GM18508 (cell line): ENCODE measurements around the gene CEBPG.

Experiments
- ATAC-seq: cut with Tn5 transposase; IDR thresholded peaks from one replicate; pipeline ENCODE4 v1.9.1; 2021; ENCODE audit warnings: moderate number of reproducible peaks; ENCODE audit not compliant: insufficient read depth, unreplicated experiment

Gene CEBPG

DNA sequence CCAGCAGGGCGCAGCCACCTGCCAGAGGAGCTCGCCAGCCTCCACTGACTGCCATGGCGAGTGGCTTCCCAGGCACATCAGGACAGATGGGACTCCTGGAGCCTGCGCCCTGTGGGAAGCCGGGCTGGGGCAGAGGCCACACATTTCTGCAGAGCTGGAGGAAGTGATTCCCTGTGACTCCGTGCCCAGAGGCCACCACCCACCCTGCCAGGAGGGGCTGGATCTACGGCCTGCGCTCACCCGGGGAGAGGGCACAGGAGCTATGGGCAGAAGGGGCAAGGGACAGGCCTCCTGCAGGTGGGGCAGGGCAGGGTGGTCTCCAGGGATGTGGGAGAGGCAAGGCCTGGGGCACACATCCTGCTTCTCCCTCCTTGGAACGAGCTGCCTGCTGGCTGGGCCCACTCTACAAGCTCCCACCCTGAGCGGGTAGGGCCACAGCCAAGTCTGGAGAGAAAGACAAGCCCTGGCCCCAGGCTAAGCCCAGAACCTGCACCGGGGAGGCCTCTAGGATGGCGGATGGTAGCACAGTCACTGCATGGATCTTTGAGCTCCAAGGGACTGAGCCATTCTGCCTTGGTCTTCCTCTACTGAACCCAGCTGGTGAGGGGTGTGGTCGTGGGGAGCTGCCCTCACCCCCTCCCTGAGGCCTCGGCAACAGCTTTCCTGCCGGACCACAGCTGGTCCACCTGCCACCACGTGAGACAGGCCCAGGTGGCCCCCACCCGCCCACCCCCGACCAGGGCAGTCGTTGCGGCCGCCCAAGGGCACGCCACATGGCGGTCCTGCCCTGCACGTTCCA is 40.6 kb downstream of the CEBPG start:
- ATAC-seq = no peak

DNA sequence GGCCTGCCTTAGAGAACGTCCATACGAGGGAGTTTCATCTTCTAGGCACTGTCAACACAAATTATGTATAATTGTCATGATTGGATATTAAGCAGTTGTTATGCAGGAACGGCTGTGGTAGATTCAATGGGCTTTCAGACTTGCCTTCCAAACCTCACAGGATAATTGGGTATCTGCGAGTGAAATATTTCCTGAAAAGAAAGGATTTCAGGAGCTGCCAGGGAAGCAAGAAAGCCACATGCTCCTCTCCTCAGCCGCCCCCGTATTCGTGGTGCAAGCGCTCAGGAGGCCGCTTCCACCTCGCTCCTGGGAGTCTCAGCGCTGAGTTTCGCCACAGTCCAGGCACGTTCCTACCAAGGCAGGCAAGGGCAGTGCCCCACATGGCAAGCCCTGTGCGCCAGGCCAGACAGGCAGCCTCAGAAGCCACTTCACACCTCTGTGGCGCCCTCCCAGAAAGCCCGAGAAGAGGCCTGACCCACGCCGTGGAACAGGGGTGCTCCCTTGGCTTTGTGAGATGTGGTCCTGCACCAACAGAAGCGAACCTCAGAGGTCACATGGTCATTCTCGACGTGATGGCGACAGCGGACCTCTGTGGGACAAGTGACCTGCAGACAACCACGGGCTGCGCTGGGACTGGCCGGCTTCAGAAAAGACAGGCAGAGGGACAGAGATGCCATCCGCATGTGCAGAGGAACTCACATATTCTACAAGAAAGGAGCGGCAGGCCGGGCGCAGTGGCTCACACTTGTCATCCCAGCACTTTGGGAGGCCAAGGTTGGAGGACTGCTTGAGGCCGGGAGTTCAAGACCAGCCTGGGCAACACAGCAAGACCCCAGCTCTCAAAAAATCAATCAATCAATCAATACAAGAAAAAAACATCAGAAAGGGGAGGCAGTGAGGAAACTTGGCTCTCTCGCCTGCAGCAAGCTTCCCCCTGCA is 41.4 kb downstream of the CEBPG start:
- no peak for ATAC-seq

DNA sequence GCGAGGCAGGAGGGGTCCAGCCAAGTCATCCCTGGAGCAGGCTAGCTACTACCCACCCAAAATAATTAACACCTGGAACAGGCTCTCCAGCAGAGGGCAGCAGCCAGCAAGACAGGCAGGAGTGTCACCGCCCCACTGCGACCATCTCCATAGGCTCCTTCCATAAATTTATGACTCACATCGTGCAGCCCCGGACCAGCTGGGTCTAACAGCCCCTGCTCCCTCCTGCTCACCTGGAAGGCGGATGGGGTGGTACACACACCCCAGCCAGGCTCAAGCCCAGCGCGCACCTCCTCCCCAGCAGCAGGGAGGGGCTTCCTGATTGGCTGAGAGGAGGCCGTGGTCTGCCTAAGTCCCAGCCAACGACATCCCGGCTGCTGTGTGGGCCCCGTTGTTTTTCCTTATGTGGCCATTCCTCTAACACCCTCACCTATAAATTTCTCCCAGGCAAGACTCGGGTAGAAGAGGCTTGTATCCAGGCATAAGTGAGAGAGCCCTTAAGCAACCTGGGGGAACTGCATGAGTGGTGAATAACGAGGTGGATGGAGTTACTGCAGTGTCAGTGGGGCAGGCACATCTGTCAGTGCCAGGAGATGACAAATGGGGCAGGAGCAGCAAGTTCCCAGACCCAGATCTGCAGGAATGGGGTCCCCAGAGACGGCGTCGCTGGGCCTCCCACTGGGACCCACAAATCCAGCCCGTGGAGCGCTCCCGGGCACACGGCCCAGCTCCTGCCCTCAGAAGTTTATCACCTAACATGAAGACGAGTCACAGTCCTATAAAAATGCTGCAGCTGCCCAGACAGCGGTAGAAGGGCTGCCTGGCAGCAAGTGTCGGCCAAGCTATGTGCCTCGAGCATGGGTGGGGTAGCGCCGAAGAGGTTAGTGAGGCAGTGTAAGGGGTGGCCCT is 43.1 kb downstream of the CEBPG start:
- no peak for ATAC-seq

DNA sequence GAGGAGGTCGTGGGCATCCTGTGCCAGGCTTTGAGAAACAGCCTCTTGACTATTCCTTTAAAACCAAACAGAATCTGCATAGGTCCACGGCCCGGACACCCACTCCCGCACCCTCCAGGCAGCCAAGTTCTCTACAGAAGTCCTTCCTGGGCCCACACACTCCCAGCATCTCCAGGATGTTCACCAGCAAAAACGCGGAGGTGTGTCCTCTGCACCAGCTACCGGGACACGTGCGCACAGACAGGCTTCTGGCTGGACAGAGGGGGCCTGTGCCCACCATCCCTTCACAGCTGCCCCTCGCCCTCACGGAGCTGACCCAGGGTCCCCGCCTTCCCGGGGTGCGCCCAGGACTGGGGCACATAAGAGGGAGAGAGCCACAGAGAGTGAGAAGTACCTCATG is 44.2 kb downstream of the CEBPG start:
- no peak for ATAC-seq

DNA sequence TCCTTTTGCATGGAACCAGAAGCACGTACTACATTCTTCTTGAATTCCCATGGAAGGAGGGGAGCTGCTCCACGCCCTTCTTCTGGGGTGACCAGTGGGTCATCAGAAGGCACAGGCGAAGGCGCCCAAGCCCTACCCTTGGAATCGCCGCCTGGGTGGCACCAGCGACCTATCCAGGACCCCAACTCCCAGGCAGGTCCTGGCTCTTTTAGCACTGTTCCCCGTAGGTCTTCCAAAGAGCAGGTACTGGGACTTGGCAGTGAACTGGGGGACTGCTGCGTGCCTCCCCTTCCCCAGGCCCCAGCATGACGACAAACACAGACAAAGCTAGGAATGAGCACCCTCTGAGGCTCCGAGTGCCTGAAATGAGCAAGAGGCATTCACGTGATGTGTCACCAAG is 45.0 kb downstream of the CEBPG start:
- no peak for ATAC-seq

DNA sequence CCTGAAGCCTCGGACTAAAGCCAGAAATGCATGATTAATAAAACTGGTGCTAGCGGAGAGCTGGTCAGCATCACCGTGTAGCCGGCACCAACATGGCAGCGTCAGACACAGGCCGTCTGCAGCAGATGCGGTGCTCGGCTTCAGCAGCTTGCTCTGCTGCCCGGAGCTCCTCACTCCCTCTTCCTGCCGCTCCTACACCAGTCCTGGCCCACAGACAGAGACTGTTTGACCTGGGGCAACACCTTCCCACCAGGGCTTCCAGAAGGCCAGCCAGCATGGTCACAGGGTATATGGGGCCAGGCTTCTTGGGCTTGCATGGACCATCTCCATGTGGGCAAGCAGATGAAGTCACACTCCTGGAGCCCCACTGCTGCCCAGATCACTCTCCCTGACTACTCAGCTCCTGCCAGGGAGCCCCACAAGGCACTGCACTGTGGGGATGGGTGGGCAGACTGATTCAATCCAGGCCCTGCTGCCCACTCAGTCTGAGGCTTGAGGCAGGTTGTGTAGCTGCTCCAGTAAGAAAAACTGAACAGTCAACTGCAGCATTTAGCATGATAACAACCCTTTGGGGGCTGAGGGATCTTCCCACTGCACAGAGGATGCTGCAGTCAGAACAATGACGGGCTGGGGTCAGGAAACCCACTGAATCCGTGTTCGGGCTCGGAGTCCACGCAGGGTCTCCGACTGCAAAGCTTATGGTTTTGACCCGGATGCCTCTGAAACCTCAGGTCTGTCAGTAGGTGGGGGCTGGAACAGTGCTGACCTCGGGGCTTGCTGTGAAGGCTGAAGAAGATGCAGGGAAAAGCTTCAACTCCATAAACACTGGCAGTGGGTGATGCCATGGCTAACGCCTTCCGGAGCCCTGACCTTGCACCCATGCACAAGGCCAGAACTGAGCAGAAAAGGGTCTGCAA is 45.6 kb downstream of the CEBPG start:
- no peak for ATAC-seq

DNA sequence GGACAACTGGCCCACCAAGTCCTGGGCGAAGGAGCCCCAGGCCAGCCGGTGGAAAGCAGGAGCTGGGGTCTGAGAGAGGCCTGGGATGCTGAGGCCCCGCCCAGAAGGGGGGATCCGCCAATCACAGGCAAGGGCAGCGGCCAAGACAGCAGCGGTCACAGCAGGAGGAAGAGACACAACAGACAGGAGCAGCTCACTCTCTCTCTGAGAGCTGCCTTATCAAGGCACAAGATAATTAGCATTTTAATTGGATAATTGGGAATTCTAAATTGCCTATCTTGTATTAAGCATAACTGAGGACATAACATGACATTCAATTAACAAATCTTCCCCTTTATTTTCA is 46.2 kb downstream of the CEBPG start:
- ATAC-seq = no peak

DNA sequence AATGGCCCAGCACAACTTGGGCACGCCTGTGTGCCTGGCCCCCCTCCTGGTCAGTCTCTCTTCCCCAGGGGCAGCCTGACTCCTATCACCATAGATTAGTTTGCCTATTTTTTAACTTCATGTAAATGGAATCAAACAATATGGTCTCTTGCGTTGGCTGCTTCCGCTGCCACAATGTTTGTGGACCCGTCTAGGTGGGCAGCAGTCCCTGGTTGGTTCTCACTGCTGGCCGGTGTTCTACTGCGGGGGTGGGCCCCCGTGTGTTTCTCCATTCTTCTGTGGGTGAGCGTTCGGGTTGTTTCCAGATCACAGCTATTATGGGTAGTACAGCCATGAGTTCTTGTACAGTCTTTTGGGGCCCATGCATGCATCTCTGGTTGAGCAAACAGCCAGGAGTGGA is 47.3 kb downstream of the CEBPG start:
- no peak for ATAC-seq

DNA sequence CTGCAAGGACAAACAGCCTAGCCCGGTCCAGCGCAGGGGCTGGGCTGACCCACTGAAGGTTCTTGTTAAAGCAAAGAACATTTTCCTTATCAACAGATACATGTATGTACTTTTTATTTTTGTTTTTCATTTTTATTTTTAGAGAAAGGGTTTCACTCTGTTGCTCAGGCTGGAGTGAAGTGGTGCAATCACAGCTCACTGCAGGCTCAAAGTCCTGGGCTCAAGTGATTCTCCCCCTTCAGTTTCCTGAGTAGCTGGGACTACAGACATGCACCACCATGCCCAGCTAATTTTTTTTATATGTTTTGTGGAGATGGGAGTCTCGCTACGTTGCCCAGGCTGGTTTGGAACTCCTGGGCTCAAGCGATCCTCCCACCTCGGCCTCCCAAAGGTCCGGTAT is 47.9 kb downstream of the CEBPG start:
- no peak for ATAC-seq

DNA sequence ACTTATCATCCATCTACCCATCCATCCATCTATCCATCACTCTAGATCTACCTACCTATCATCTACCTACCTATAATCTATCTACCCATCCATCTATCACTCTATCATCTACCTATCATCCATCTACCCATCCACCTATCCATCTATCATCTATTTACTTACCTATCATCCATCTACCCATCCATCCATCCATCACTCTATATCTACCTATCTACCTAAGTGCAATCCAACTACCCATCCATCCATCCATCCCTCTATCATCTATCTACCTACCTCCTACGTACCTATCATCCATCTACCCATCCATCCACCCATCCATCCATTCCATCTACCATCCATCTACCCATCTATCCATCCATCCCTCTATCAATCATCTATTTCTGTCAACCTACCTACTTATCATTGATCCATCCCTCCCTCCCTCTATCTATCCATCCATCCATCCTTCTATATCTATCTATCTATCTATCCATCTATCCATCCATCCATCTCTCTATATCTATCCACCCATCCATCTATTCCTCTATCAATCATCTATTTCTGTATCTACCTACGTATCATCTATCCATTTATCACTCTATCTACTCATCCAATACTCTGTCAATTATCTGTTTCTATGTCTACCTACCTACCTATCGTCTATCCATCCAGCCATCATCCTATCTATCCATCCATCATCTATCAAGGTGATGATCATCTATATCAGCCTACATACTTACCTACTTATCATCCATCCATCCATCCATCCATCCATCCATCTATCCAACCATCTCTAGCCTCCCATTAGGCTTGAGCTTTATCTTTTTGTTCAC is 49.1 kb downstream of the CEBPG start:
- ATAC-seq = no peak

DNA sequence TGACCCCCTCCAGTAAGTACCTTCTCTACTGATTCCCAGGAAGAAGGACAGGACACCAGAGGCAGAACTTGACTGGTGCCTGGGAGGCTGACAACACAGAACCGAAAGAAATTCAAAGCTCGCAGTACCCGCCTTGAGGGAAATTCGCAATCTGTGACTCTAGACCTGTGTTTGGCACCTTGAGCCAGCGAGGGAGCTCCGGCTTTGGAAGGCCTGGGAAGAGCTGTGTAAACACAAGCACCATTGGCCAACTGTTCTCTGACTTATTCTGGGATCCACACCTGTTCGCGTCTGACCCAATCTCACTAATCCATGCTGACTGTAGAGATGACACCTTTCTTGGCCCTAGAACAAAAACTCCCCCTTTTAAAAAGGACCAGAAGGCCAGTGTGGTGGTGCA is 50.7 kb downstream of the CEBPG start:
- no peak for ATAC-seq

DNA sequence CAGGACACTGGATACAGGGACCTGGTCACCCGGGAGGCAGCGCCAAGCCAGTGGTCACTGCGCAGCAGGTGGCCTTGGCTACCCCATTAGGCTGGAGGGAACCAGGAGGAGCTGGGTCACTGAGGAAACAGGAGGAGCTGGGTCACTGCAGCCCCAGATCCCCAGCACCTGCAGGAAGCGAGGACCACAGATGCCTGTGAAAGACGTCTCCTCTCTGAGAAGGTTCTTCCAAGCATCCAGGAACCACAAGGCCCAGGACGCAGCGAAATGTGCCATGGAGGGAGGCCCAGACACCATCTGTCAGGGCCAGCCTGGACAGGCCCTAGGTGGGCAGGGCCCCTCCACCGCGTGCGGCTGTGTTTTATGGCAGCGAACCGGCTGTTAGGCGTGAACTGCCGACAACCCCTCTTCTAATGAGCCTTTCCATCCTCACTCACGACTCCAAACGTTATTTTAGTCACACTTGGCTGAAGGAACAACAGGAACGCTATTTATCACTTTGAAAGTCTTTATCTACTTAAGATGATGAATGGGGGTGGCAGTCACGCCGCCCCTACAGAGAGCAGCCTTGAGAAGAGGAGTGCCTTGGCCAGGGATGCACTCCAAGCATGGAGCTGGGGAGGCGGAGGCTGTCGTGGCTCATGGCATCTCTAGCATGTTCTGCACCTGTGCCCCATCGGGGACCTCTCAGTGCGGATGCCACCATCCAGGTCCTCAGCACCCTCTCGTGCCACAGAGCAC is 53.3 kb downstream of the CEBPG start:
- no peak for ATAC-seq

DNA sequence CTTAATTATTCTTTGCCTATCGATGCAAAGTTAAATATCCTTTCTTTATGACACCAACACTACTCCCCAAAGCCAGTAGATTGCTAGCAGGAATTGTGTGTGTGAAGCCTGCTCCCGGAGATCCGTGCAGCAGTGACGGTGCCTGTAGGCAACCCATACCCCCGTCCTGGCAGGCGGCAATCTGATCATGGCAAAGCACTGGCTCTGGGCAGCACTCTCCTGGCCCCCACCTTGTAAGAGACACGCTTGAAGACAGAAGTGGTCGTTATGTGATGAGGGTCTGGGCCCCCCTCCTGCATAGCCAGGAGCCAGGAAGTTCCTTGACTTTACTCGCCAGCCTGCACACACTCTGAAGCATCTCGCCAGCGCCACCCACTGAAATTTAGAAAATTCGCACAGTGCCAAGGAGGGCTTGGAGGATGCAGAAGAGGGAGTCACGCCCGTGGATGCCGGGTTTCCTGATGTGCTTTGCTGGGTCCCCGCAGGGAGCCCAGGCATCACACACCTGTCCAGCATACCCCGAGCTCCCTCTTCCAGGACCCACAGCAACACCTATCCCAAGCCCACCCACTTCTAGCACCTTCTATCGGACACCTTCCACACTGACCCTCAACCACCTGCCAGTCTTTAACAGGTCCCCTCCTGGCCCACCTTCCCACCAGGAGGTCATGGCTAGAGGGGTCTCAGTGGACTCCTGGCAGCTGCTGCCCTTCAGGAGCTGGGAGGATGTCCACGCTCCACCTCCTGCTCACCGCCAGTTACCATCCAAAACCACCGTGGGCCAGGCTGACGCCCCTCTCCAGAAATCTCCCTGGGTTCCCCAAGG is 54.5 kb downstream of the CEBPG start:
- no peak for ATAC-seq

DNA sequence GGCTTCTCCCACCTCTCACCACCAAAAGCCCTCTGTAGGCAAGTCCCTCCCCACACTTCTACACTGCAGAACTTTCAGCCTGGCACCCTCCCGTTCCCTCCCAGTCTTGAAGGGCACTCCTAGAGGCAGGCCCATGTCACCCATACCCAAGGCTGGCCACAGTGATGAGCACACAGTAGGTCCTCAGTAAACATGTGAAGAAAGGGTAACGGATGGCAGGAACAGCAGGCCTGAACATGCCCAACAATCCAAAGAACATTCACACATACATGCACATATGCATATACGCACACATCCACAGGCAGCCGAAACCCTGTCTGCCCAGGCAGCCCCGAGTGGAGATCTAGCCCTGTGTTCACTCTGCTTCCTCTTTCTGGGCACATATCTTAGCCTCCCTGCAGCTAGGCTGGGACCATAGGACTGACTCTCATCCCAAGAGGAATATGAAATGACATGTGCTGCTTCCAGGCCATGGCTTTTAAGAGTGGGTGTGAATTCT is 55.2 kb downstream of the CEBPG start:
- no peak for ATAC-seq

DNA sequence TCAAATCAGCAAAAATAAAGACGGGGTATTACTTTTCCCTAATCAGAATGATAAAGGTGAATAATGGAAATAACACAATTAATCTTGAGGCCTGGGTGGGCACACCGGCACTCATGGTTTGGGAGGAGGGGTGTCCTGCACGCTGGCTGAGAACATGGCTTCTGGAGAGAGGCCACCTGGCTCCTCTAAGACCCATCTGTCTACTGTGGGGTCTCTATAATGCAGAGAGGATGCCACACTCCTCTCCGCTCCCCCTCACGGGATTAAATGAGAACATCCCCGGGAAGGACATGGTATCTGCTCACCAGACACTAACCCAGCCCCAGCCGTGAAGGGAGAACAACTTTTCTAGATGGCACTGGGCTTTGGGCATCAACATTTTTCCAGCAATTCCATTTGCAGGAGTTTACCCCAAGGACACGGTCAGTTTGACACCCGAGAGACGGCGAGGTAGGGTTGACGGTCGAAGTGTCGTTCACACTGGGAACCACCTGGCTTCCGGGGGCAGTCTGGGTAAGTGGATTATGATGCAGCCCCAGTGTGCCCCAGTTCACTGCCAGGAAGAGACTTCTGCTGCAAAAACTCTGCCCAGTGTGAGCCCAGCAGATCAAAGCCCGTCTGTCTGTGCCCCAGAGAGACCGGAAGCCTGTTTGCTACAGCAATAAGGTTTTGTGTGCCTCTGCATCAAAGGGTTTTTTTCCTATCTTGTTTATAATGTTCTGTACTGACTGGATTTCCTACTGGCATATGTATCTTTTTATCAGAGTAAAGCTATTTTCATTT is 56.6 kb downstream of the CEBPG start:
- no peak for ATAC-seq

DNA sequence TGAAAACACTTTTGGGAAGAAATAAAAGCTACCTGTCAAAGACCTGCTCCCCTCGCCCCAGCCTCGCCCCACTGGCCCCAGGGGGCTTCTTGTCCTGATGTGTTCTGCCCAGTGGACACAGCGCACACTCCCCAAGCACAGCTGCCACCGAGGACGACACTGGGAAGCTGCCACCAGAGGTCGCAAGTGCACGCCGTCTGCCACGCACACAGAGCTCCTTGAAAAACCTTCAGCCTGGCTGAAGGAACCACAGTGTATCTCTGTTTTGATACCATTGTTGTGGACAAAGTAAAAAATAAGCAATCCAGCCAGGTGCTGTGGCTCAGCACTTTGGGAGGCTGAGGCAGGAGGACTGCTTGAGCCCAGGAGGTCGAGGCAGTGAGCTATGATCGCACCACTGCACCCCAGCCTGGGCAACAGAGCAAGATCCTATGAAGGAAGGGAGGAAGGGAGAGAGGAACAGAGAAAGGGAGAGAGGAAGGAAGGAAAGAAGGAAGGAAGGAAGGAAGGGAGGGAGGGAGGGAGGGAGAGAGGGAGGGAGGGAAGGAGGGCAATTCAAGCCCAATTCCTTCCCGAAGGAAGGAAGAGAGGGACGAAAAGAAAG is 57.3 kb downstream of the CEBPG start:
- no peak for ATAC-seq
